DOHH2 (cell line): ENCODE measurements around the gene PHF21B.

Source experiments
- H3F3A ChIP-seq: fragments of 200-600 bp; sonication (generic), shearing (Covaris generic); 2 replicates; pipeline ENCODE4 v1.6.0; 2016; ENCODE audit warnings: antibody characterized with exemption, mild to moderate bottlenecking; ENCODE audit not compliant: control insufficient read depth, insufficient read depth
- H3K27ac ChIP-seq: fragments of 200-600 bp; sonication (generic); 2 replicates; pipeline ENCODE4 v1.5.1; 2014; ENCODE audit warnings: low read depth, mild to moderate bottlenecking, low read length, moderate library complexity
- H3K27me3 ChIP-seq: fragments of 200-600 bp; sonication (generic); 2 replicates; pipeline ENCODE4 v1.6.1; 2014; ENCODE audit warnings: mild to moderate bottlenecking, low read length, mixed read lengths; ENCODE audit not compliant: control insufficient read depth
- H3K36me3 ChIP-seq: fragments of 200-600 bp; sonication (generic); 2 replicates; pipeline ENCODE4 v1.6.1; 2014; ENCODE audit warnings: mild to moderate bottlenecking, low read length, moderate library complexity, mixed read lengths; ENCODE audit not compliant: control insufficient read depth
- H3K4me1 ChIP-seq: fragments of 200-600 bp; sonication (generic); 2 replicates; pipeline ENCODE4 v1.6.1; 2014; ENCODE audit warnings: mild to moderate bottlenecking, low read length, mixed read lengths; ENCODE audit not compliant: control insufficient read depth
- H3K4me2 ChIP-seq: fragments of 200-600 bp; sonication (generic); 2 replicates; pipeline ENCODE4 v1.6.0; 2014; ENCODE audit warnings: mild to moderate bottlenecking, low read length, moderate library complexity
- H3K4me3 ChIP-seq: fragments of 200-600 bp; sonication (generic); 2 replicates; pipeline ENCODE4 v1.5.1; 2014; ENCODE audit warnings: mild to moderate bottlenecking, low read length, mixed read lengths
- H3K79me2 ChIP-seq: fragments of 200-600 bp; sonication (generic); 2 replicates; pipeline ENCODE4 v1.6.1; 2014; ENCODE audit warnings: mild to moderate bottlenecking, low read length, mixed read lengths; ENCODE audit not compliant: control insufficient read depth
- H3K9me2 ChIP-seq: fragments of 200-600 bp; sonication (generic); replicated peaks from 2 replicates; pipeline ENCODE4 v1.6.1; 2014; ENCODE audit warnings: mild to moderate bottlenecking, low read length, mixed read lengths; ENCODE audit not compliant: control insufficient read depth
- H3K9me3 ChIP-seq: fragments of 200-600 bp; sonication (generic); 2 replicates; pipeline ENCODE4 v1.6.1; 2014; ENCODE audit warnings: antibody characterized with exemption, low read length, mixed read lengths; ENCODE audit not compliant: control insufficient read depth, insufficient read depth
- H4K20me1 ChIP-seq: fragments of 200-600 bp; sonication (generic); 2 replicates; pipeline ENCODE4 v1.6.0; 2014; ENCODE audit warnings: low read depth, mild to moderate bottlenecking, antibody characterized with exemption, low read length, moderate library complexity; ENCODE audit not compliant: control insufficient read depth, insufficient read depth
- CTCF ChIP-seq: fragments of 200-600 bp; sonication (generic); IDR thresholded peaks from one replicate; pipeline ENCODE4 v1.5.1; 2014; ENCODE audit warnings: antibody characterized with exemption, mild to moderate bottlenecking, low read depth, low read length; ENCODE audit not compliant: poor library complexity, severe bottlenecking
- EZH2phosphoT487 ChIP-seq: fragments of 200-600 bp; sonication (generic); IDR thresholded peaks from 2 replicates; pipeline ENCODE4 v1.6.1; 2017; ENCODE audit warnings: borderline replicate concordance, mild to moderate bottlenecking, antibody characterized with exemption, low read length, moderate library complexity, mixed read lengths

The PHF21B gene

DNA sequence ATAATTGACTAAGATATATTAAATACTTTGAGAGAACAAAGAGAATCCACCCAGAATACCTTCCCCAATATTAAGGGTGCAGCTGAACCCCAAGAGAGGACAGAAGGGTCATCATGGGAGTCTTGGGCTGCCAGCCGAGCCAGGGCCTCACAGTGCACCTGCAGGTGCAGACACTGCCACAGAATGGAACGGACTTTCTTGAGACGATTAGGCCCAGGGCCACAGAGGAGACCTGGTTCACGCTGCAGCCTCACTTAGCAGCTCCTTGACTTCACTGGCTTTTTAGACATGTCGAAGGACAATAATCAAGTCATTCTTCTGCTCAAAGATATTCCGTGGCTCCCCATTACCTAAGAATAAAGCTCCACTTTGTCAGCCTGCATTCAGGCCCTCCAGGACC is 100.6 kb downstream of the PHF21B start:
- no peak overlapping the region for H3K4me2 ChIP-seq
- H4K20me1 ChIP-seq: no peaks in the 10 kb centered on the region
- H3K9me3 ChIP-seq: no peaks in the 10 kb centered on the region
- no peaks in the 10 kb centered on the region for H3K36me3 ChIP-seq
- H3F3A ChIP-seq: no peaks in the 10 kb centered on the region
- no peak for TF ChIP-seq EZH2phosphoT487
- no peak for TF ChIP-seq CTCF
- H3K27me3 ChIP-seq: no peaks in the 10 kb centered on the region
- no peak overlapping the region for H3K27ac ChIP-seq
- no peak overlapping the region for H3K4me3 ChIP-seq
- no peaks in the 10 kb centered on the region for H3K9me2 ChIP-seq
- no peaks in the 10 kb centered on the region for H3K4me1 ChIP-seq
- H3K79me2 ChIP-seq: no peaks in the 10 kb centered on the region

GRCh38 chr22:44907765-44908737 is 101.8 kb downstream of the PHF21B start:
- Histone ChIP-seq H3K27me3 (no peaks in the 10 kb centered on the region), H3K79me2 (no peaks in the 10 kb centered on the region), H3K4me3 (no peak overlapping the region), H3K9me3 (no peaks in the 10 kb centered on the region), H3K4me2 (no peak overlapping the region), H3K4me1 (no peaks in the 10 kb centered on the region), H3K27ac (no peak overlapping the region), H3F3A (no peaks in the 10 kb centered on the region), H3K9me2 (no peaks in the 10 kb centered on the region), H3K36me3 (no peaks in the 10 kb centered on the region), H4K20me1 (no peaks in the 10 kb centered on the region)
- TF ChIP-seq CTCF (no peak), EZH2phosphoT487 (no peak)

DNA sequence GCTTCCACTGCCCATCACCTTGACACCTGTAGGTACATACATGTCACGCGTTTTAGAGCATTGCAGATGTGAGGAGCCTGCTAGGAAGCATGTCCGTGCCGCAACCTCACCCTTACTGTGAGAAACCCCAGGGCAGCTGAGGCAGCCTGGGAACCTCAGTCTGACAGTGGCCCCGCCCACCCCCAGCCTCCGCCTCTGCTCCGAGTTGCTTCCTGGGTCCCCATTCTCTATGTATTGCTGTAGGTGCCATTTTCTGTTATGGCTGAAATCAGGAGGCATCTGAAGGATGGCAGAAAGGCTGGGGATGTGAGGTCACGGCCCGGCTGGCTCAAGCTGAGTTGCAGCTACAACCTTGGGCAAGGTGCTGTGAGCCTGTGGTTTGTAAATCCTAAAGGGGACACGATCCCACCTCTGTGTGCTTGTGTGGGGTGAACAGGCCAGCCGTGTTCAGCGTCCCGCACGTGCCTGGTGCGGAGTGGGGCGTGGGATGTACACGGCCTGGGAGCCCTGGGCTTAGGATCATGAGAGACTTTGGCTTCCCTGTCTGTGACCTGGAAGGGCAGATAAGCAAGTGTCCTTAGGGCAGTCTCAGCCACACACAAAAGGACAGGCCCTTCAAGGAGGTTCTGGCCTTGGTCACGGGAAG is 102.7 kb downstream of the PHF21B start:
- Histone ChIP-seq H3K9me3 (no peaks in the 10 kb centered on the region), H4K20me1 (no peaks in the 10 kb centered on the region), H3K79me2 (no peaks in the 10 kb centered on the region), H3K27me3 (no peaks in the 10 kb centered on the region), H3F3A (no peaks in the 10 kb centered on the region), H3K4me3 (no peak overlapping the region), H3K4me1 (no peaks in the 10 kb centered on the region), H3K36me3 (no peaks in the 10 kb centered on the region), H3K9me2 (no peaks in the 10 kb centered on the region), H3K27ac (no peak overlapping the region), H3K4me2 (no peak overlapping the region)
- TF ChIP-seq EZH2phosphoT487: no peak
- no peak for TF ChIP-seq CTCF
